Neutrophil (primary cell): ENCODE measurements around the gene SASH1.

Source experiments
- H3K27ac ChIP-seq: fragments of 200-600 bp; sonication (generic); 2 replicates; pipeline ENCODE4 v1.5.1; 2016; ENCODE audit warnings: mild to moderate bottlenecking, moderate library complexity
- H3K27me3 ChIP-seq: fragments of 200-600 bp; sonication (generic); 2 replicates; pipeline ENCODE4 v1.6.0; 2016; ENCODE audit warnings: mild to moderate bottlenecking
- H3K36me3 ChIP-seq: fragments of 200-600 bp; sonication (generic); 2 replicates; pipeline ENCODE4 v1.5.1; 2017
- H3K4me1 ChIP-seq, 2 experiments: fragments of 200-600 bp in 1 of 2; sonication (generic) in 1 of 2; 1 replicate in 1 of 2; 2 replicates in 1 of 2; pipeline versions ENCODE4 v1.5.1 to v1.6.1; 2013 to 2016; ENCODE audit warnings: low read depth in 1 of 2, low read length in 1 of 2, mild to moderate bottlenecking in 1 of 2, moderate library complexity in 1 of 2; ENCODE audit not compliant: control insufficient read depth in 1 of 2, insufficient read depth in 1 of 2
- H3K4me3 ChIP-seq, 2 experiments: fragments of 200-600 bp in 1 of 2; sonication (generic) in 1 of 2; 1 replicate in 1 of 2; 2 replicates in 1 of 2; pipeline ENCODE4 v1.5.1; 2013 to 2016; ENCODE audit warnings: low read depth in 1 of 2, low read length in 1 of 2, mild to moderate bottlenecking in 1 of 2, moderate library complexity in 1 of 2
- H3K9me3 ChIP-seq: fragments of 200-600 bp; sonication (generic); 2 replicates; pipeline ENCODE4 v1.5.1; 2016
- TF ChIP-seq, protein P1 (sequence below): fragments of 200-600 bp; sonication (generic); IDR thresholded peaks from 2 replicates; pipeline ENCODE4 v1.5.1; 2016; ENCODE audit warnings: antibody characterized with exemption

The SASH1 gene

DNA sequence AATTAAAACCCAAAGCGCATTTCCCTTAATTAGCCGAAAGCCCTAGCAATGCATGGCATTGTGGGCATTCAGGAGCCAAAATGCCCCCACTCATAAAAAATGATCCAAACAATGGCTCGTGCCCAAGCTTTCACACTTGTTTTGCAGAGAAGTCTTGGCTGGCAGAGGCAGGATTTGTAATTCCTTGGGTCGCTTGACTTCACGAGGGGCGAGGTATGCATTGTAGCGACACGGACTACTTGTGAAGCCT is 613 bp upstream of the SASH1 start:
- Histone ChIP-seq H3K36me3 (no peaks in the 10 kb centered on the region), H3K27ac (no peak overlapping the region), H3K4me1 (no peaks in the 10 kb centered on the region), H3K4me3 (no peak overlapping the region), H3K27me3 (peaks cover 75% of the 10 kb centered on the region), H3K9me3 (no peaks in the 10 kb centered on the region)
- TF ChIP-seq, protein P1, sequence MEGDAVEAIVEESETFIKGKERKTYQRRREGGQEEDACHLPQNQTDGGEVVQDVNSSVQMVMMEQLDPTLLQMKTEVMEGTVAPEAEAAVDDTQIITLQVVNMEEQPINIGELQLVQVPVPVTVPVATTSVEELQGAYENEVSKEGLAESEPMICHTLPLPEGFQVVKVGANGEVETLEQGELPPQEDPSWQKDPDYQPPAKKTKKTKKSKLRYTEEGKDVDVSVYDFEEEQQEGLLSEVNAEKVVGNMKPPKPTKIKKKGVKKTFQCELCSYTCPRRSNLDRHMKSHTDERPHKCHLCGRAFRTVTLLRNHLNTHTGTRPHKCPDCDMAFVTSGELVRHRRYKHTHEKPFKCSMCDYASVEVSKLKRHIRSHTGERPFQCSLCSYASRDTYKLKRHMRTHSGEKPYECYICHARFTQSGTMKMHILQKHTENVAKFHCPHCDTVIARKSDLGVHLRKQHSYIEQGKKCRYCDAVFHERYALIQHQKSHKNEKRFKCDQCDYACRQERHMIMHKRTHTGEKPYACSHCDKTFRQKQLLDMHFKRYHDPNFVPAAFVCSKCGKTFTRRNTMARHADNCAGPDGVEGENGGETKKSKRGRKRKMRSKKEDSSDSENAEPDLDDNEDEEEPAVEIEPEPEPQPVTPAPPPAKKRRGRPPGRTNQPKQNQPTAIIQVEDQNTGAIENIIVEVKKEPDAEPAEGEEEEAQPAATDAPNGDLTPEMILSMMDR: no peak

DNA sequence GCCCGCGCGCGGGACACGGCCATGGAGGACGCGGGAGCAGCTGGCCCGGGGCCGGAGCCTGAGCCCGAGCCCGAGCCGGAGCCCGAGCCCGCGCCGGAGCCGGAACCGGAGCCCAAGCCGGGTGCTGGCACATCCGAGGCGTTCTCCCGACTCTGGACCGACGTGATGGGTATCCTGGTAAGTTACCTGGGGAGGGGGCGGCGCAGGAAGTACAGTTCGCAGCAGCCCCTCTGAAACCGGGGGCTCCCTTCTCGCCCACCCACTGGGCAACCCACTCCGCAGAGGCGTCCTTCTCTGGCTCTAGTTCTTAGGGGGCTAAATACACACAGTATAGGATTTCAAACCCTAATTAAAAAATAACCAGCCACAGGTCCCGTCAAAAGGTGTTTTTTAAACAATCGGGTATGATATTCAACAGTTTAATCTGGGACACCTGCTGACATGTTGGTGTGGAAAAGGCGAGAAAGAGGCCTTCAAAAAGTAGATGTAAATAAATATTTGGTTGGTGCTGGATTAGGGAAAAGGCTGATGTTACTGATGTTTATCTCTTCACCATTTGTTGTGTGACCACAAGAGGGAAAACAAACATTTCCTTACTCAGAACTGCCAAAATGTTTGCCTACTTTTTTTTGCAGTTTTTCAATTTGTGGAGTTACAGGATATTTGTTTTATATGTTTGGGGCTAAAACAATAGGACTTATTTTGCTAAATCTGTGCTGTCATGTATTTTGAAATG is 577 bp downstream of the SASH1 start:
- H3K36me3 ChIP-seq: no peaks in the 10 kb centered on the region
- no peaks in the 10 kb centered on the region for H3K4me1 ChIP-seq
- TF ChIP-seq, protein P1: no peak
- no peaks in the 10 kb centered on the region for H3K9me3 ChIP-seq
- peaks cover 83% of the 10 kb centered on the region for H3K27me3 ChIP-seq
- no peak overlapping the region for H3K4me3 ChIP-seq
- H3K27ac ChIP-seq: no peak overlapping the region

DNA sequence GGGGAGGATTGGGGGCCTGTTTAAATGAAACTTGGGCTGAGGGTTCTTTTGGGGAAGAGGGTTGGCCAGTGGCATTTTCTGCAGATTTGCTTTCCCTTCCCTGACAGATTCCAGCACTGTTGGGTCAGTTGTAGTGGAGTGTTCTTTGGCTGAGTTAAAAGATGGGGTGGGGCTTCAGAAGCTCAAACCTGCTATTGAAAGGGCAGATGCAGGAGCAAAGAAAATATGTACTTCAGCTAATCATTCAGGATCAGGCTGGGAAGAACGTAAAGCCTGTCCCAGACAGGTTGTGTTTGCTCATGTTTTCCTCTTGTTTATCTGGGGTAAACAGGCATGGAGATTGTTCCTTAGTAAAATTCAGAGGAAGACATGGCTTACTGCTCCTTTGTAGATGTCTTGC is 2.5 kb downstream of the SASH1 start:
- Histone ChIP-seq H3K27me3 (peaks cover 75% of the 10 kb centered on the region), H3K4me3 (no peak overlapping the region), H3K36me3 (no peaks in the 10 kb centered on the region), H3K9me3 (no peaks in the 10 kb centered on the region), H3K27ac (no peak overlapping the region), H3K4me1 (no peaks in the 10 kb centered on the region)
- TF ChIP-seq, protein P1: no peak

DNA sequence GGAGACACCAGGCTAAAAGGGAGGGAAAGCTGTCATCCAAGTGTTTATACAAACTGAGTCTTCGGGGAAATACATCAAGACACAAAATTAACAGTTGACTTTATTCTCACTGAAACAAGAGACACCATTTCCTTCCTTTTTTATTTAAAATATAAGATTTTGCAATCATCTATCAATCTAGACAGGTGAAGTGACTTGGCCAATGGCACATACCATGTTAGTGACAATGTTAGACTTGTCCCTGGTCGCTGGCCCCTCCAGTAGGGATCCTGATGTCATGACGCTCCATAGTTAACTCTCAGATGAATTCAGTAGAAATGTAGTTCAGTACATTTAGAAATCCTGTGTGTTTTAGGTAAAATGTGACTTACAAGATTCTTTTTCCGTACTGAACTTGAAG is 2.9 kb downstream of the SASH1 start:
- no peaks in the 10 kb centered on the region for H3K4me1 ChIP-seq
- no peaks in the 10 kb centered on the region for H3K9me3 ChIP-seq
- H3K27me3 ChIP-seq: peaks cover 71% of the 10 kb centered on the region
- H3K36me3 ChIP-seq: no peaks in the 10 kb centered on the region
- TF ChIP-seq, protein P1: no peak
- H3K27ac ChIP-seq: no peak overlapping the region
- no peak overlapping the region for H3K4me3 ChIP-seq

DNA sequence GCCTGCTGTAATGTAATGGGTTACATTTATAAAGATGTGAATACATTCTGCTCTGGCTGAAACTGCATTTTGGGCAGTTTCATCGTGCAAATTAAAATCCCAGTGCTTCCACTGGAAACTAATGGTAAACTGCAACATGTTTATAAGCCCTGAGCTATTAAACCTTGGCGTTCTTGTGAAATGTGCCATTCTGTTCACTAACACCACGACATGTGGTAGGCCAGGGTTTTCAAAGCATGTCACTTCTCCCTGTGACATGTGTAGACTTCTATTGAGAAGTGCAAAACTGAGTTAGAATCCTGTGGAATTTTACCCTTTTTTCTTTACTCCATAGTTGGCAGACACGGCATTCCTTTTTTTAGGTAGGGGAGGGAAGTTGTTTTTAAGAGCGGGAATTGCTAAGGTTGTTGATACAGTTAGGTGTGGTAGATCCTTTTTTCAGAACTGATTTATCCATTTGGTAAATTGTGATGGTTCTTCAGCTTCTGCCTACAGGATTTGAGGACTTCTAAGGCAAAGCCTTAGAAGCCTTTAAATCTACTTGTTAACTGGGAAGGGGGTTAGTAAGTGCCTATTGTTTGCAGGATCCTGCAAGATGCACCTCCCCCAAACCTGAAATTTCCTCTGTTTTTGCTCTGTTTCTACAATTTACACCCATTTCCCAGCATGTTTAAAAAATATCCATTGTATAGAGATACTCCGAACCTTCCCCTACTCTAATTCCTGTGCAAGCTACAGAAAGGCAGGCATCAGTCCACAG is 4.2 kb downstream of the SASH1 start:
- H3K4me1 ChIP-seq: no peaks in the 10 kb centered on the region
- H3K27me3 ChIP-seq: peaks cover 58% of the 10 kb centered on the region
- H3K36me3 ChIP-seq: no peaks in the 10 kb centered on the region
- TF ChIP-seq, protein P1: no peak
- no peak overlapping the region for H3K27ac ChIP-seq
- H3K9me3 ChIP-seq: no peaks in the 10 kb centered on the region
- no peak overlapping the region for H3K4me3 ChIP-seq
